AG10803 (cell line): ENCODE measurements around the gene FANCD2.
"Not testable (repeated sequence)": the region's sequence is repeated elsewhere in the genome, so short reads cannot be mapped to it uniquely, and the experiment has no call there.

Experiments
- DNase-seq: peaks from one replicate; pipeline ENCODE4 v3.0.0; 2010; ENCODE audit warnings: low read depth
- H3K4me3 ChIP-seq: 2 replicates; pipeline ENCODE4 v1.5.1; 2011; ENCODE audit warnings: mild to moderate bottlenecking, low read length, control low read depth
- CTCF ChIP-seq: conservative IDR thresholded peaks from 2 replicates; pipeline ENCODE4 v1.5.1; 2011; ENCODE audit warnings: mild to moderate bottlenecking, low read length, control low read depth, inconsistent platforms

Gene FANCD2

DNA sequence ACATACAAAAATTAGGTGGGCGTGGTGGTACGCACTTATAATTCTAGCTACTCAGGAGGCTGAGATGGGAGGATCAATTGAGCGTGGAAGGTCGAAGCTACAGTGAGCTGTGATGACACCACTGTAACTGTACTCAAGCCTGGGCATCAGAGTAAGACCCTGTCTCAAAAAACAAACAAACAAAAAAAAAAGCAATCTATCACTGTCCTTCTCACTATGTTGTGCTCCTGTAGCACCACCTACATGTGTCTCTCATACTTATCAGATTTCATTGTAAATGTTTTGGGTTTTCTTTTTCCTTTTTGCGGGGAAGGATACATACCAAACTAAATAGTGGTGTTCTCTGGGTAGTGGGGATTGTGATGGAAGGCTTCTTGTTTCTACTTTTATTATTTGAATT, 14.8 kb downstream of the FANCD2 start:
- no peak for DNase-seq
- TF ChIP-seq CTCF: no peak
- no peak overlapping the region for H3K4me3 ChIP-seq

DNA sequence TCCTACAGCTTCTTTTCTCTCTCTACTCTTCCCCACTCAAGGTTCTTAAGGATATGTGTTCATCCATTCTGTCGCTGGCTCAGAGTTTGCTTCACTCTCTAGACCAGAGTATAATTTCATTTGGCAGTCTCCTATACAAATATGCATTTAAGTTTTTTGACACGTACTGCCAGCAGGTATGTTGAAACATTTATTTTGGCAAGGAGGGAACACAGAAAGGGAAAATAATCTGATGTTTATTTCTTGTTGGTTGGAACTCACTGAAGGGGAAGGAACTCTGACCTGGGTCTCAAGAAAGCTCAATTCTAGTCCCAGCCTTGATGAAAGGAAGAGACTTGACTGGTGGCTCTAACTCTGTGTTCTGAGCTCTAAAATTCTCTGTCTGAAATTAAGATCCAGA, 21.6 kb downstream of the FANCD2 start:
- no peak for TF ChIP-seq CTCF
- no peak for DNase-seq
- H3K4me3 ChIP-seq: no peak overlapping the region

- DNase-seq: not testable (repeated sequence)
These were observed 26.8 kb downstream of the FANCD2 start for GRCh38 chr3:10053054-10053453.

GRCh38 chr3:10055097-10055496, 28.9 kb downstream of the FANCD2 start:
- no peak for DNase-seq
- no peak for TF ChIP-seq CTCF
- no peak overlapping the region for H3K4me3 ChIP-seq

More at GRCh38 chr3:10053054-10053453, 26.8 kb downstream of the FANCD2 start:
- not testable (repeated sequence) for H3K4me3 ChIP-seq

DNA sequence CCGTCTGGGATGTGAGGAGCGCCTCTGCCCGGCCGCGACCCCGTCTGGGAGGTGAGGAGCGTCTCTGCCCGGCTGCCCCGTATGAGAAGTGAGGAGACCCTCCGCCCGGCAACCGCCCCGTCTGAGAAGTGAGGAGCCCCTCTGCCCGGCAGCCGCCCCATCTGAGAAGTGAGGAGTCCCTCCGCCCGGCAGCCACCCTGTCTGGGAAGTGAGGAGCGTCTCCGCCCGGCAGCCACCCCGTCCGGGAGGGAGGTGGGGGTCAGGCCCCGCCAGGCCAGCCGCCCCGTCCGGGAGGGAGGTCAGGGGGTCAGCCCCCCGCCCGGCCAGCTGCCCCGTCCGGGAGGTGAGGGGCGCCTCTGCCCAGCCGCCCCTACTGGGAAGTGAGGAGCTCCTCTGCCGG, 43.8 kb downstream of the FANCD2 start:
- not testable (repeated sequence) for H3K4me3 ChIP-seq

GRCh38 chr3:10074666-10075065, 48.4 kb downstream of the FANCD2 start:
- TF ChIP-seq CTCF: no peak
- DNase-seq: no peak
- no peak overlapping the region for H3K4me3 ChIP-seq

More for the DNA sequence above, 43.8 kb downstream of the FANCD2 start:
- not testable (repeated sequence) for DNase-seq

GRCh38 chr3:10081871-10082270, 55.6 kb downstream of the FANCD2 start:
- H3K4me3 ChIP-seq: no peak overlapping the region
- TF ChIP-seq CTCF: no peak
- DNase-seq: no peak

- DNase-seq: no peak
- no peak overlapping the region for H3K4me3 ChIP-seq
- TF ChIP-seq CTCF: no peak
These were observed 59.5 kb downstream of the FANCD2 start for GRCh38 chr3:10085738-10086137.
